ENCODE data around the gene MEGF6. TPM values are rescaled to one million over a fixed set of nuclear protein-coding genes. Genes with fewer than 3 reads are reported as not detected.

MEGF6 gene
- total and polyA plus RNA-seq, 2 of the 8 experiments (the other 6 are each of a cell fraction or from before 2014, with no cell fraction given) = 4.1 to 14.8 TPM

DNA sequence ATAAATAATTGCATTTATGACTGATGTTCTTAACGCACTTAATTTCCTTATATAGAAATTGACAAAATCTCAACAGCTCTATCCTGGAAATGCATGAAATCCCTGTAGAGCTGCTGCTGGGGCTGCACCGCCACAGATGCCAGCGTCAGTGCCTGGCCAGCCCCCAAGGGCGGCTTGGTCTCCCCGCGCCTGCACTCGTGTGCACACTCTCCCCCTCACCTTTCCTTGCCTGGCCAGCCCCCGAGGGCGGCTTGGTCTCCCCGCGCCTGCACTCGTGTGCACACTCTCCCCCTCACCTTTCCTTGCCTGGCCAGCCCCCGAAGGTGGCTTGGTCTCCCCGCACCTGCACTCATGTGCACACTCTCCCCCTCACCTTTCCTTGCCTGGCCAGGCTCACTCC is 24.8 kb upstream of the MEGF6 start:
- Histone ChIP-seq H3K56ac (replicated peaks; ENCODE audit: insufficient read length, low read depth, low read length) (no peak overlapping the region), H3K27me3 (replicated peaks in 1 of 4; ENCODE audit: control insufficient read depth in 3 of 4, extremely low read depth in 1 of 4, insufficient read depth in 3 of 4, low read length in 3 of 4) (no peaks in the 10 kb centered on the region), H4K20me1 (replicated peaks in 1 of 2; ENCODE audit: control insufficient read depth in 1 of 2, insufficient read depth in 2 of 2, low read length in 2 of 2) (peaks cover 0 to 10% of the 10 kb centered on the region in 2 experiments), H2BK20ac (ENCODE audit: low read length) (no peak overlapping the region), H3K14ac (ENCODE audit: insufficient read length) (no peak overlapping the region), H3K4me3 (ENCODE audit: extremely low read depth in 1 of 4, insufficient read depth in 2 of 4, low read depth in 3 of 4, low read length in 4 of 4) (no peak overlapping the region), H3K23me2 (ENCODE audit: low read depth, low read length) (no peaks in the 10 kb centered on the region), H3K27ac (ENCODE audit: low read depth, low read length) (no peak overlapping the region), H2BK5ac (ENCODE audit: low read depth, low read length) (no peak overlapping the region), H2AK5ac (ENCODE audit: low read depth, low read length) (no peak overlapping the region), H2BK15ac (ENCODE audit: low read length) (no peak overlapping the region), H4K5ac (ENCODE audit: insufficient read length, low read depth, low read length) (no peak overlapping the region), H3K9ac (replicated peaks in 1 of 4; ENCODE audit: extremely low read depth in 1 of 4, low read depth in 3 of 4, low read length in 3 of 4) (no peak overlapping the region), H3K9me3 (ENCODE audit: insufficient read depth in 2 of 2, low read depth in 1 of 2, low read length in 1 of 2) (no peaks in the 10 kb centered on the region), H3K79me2 (ENCODE audit: control insufficient read depth in 1 of 2, insufficient read depth in 2 of 2, low read length in 2 of 2) (no peaks in the 10 kb centered on the region), H4K91ac (replicated peaks; ENCODE audit: insufficient read length, low read length) (no peak overlapping the region), H3K18ac (ENCODE audit: extremely low read depth, low read length) (no peak overlapping the region), H2BK120ac (replicated peaks; ENCODE audit: low read depth, low read length) (no peak overlapping the region), H3K4me2 (ENCODE audit: insufficient read depth in 1 of 2, low read depth in 2 of 2, low read length in 2 of 2) (no peak overlapping the region), H3K36me3 (ENCODE audit: control insufficient read depth in 2 of 4, insufficient read depth in 4 of 4, low read length in 3 of 4) (peaks cover 6 to 27% (median 9%) of the 10 kb centered on the region in 4 experiments; a peak in 6 of 8 replicates), H4K8ac (ENCODE audit: extremely low read depth, insufficient read depth, low read length) (no peak overlapping the region), H2AFZ (ENCODE audit: low read length) (no peak overlapping the region), H3K79me1 (ENCODE audit: low read depth, low read length) (peaks cover under 1% of the 10 kb centered on the region; the same call in 1 of the 2 replicates), H2BK12ac (ENCODE audit: low read depth, low read length) (no peak overlapping the region), H3K4me1 (replicated peaks in 1 of 4; ENCODE audit: control insufficient read depth in 3 of 4, insufficient read depth in 4 of 4, low read length in 3 of 4) (peaks cover 0 to 7% (median 1%) of the 10 kb centered on the region in 4 experiments; a peak in 3 of 7 replicates), H3K4ac (replicated peaks; ENCODE audit: insufficient read length, low read depth, low read length) (no peak overlapping the region), H3K23ac (ENCODE audit: insufficient read length) (no peak overlapping the region)
- DNase-seq (ENCODE audit: low read depth in 1 of 2, low spot score in 2 of 2) (no peak), FAIRE-seq (no peak)
- 92% methylated on average over 9 of the region's 14 CpGs; no CpG with 5 or more reads in 1 of the 2 experiments for WGBS, 2 experiments (ENCODE audit: extremely low coverage in 1 of 2, insufficient coverage in 1 of 2, insufficient read length in 1 of 2, insufficient replicate concordance in 2 of 2, low coverage in 1 of 2, low lambda C conversion rate in 2 of 2, missing lambda C conversion rate in 1 of 2)
- POLR2A ChIA-PET (ENCODE audit: partially characterized antibody) = interaction anchor here (1.3 kb wide), 1 partner anchor 10 kb away, joined by 3 read pairs; no protein-coding TSS in a partner anchor
- CTCF ChIA-PET (ENCODE audit: partially characterized antibody) = interaction anchor here (0.7 to 1.7 kb wide), 3 partner anchors 9 to 89 kb away, joined by 3 to 8 read pairs (median 4); no protein-coding TSS in a partner anchor
- TF ChIP-seq CHD1 (IDR thresholded peaks at IDR 0.05; ENCODE audit: low read depth, low read length) = no peak
- TF ChIP-seq KDM5A (IDR thresholded peaks at IDR 0.05; ENCODE audit: low read length) = no peak
- TF ChIP-seq, protein P1, sequence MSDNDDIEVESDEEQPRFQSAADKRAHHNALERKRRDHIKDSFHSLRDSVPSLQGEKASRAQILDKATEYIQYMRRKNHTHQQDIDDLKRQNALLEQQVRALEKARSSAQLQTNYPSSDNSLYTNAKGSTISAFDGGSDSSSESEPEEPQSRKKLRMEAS (IDR thresholded peaks at IDR 0.05) = no peak
- TF ChIP-seq GABPA (IDR thresholded peaks at IDR 0.05; ENCODE audit: borderline replicate concordance, insufficient read depth, low read length) = no peak
- TF ChIP-seq POLR2AphosphoS5 (IDR thresholded peaks at IDR 0.05; ENCODE audit: low read depth, low read length) = no peak
- no peak for TF ChIP-seq SIN3A (conservative IDR thresholded peaks at IDR 0.05 in 1 of 2, IDR thresholded peaks at IDR 0.05 in 1 of 2; ENCODE audit: low read depth in 1 of 2, low read length in 2 of 2)
- TF ChIP-seq CHD2 (IDR thresholded peaks at IDR 0.05; ENCODE audit: low read length) = no peak
- no peak for TF ChIP-seq ASH2L (IDR thresholded peaks at IDR 0.05; ENCODE audit: low read length)
- TF ChIP-seq, protein P2, sequence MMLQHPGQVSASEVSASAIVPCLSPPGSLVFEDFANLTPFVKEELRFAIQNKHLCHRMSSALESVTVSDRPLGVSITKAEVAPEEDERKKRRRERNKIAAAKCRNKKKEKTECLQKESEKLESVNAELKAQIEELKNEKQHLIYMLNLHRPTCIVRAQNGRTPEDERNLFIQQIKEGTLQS (IDR thresholded peaks at IDR 0.05; ENCODE audit: insufficient read depth, low read depth, low read length) = no peak
- no peak for TF ChIP-seq RAD21 (IDR thresholded peaks at IDR 0.05 in 1 of 2, conservative IDR thresholded peaks at IDR 0.05 in 1 of 2; ENCODE audit: low read depth in 2 of 2, low read length in 2 of 2)
- TF ChIP-seq SRF (IDR thresholded peaks at IDR 0.05; ENCODE audit: low read depth, low read length) = no peak
- TF ChIP-seq CBX5 (IDR thresholded peaks at IDR 0.05; ENCODE audit: low read depth, low read length) = no peak
- no peak for TF ChIP-seq RNF2 (IDR thresholded peaks at IDR 0.05; ENCODE audit: borderline replicate concordance, low read depth, low read length, missing control alignments, poor library complexity, severe bottlenecking)

Measured in H1 (cell line).